Pancreas (tissue), 10 donors: ENCODE measurements around the gene NTMT1. TPM values are rescaled to one million over a fixed set of nuclear protein-coding genes. Genes with fewer than 3 reads are reported as not detected.
A peak's percentile ranks its signal among the peaks of the same experiment; 100 is the strongest.

ENCODE experiments used
- ATAC-seq, 4 donors: fragments of 200-7000 bp; cut with Tn5 transposase; one replicate each; pipeline versions ENCODE4 v1.8.0 to v1.9.1; 2020; ENCODE audit warnings: mild to moderate bottlenecking in 4 of 4, moderate library complexity in 4 of 4
- DNase-seq, 6 donors: peaks; one replicate each; pipeline ENCODE4 v3.0.0-alpha.2; 2020
- FAIRE-seq: peaks from 2 replicates; lab custom pipeline; 2012; peaks lifted over from hg19 to GRCh38; lab: Jason Lieb, UNC
- H3K27ac ChIP-seq, 4 donors: fragments of 200-600 bp; sonication (generic); 1 replicate in 3 of 4; 2 replicates in 1 of 4; pipeline versions ENCODE4 v1.5.0 to v1.8.0; 2020
- H3K27me3 ChIP-seq, 4 donors: fragments of 200-600 bp; one replicate each; pipeline ENCODE4 v1.8.0; 2021
- H3K36me3 ChIP-seq, 3 donors: fragments of 200-600 bp; sonication (generic) in 1 of 3; one replicate each; pipeline versions ENCODE4 v1.5.0 to v1.8.0; 2020 to 2021
- H3K4me1 ChIP-seq, 3 donors: fragments of 200-600 bp; one replicate each; pipeline ENCODE4 v1.8.0; 2021
- H3K4me3 ChIP-seq, 4 donors: fragments of 200-600 bp; sonication (generic) in 2 of 4; one replicate each; pipeline versions ENCODE4 v1.5.0 to v1.8.0; 2020 to 2021
- H3K9me3 ChIP-seq, 4 donors: fragments of 200-600 bp; one replicate each; pipeline ENCODE4 v1.8.0; 2021
- WGBS, 2 donors: extraction: QIAGEN DNeasy Blood & Tissue Kit; methylation state at CpG; one replicate each; pipeline ENCODE4 v1.1.7; 2013; 5-methylcytosine and 5-hydroxymethylcytosine counted together
- intact Hi-C, 3 donors: fragments of 100-400 bp; cut with DNase I; formaldehyde crosslinking; loops; one replicate each; pipeline versions ENCODE4 v1.11.1 to v1.14.2; 2022
- polyA plus RNA-seq, 2 donors: library from polyadenylated mRNA; stranded (reverse); fragments of 200-250 nt; gene quantifications; one replicate each; pipeline ENCODE4 v1.2.3, GENCODE V29; 2013
- total RNA-seq, 6 donors: library from RNA; stranded (reverse); fragmentation: NEBNext Ultra II Directional in 4 of 6; extraction: Animal tissue kit (Norgen Biotek cat#: 25700) in 4 of 6; gene quantifications; one replicate each; pipeline versions ENCODE4 v1.2.1 to v1.2.4, GENCODE V29; 2021 to 2023
- TF ChIP-seq, protein P1 (sequence below), 4 donors: fragments of 200-600 bp; sonication (generic) in 3 of 4; IDR thresholded peaks; one replicate each; pipeline versions ENCODE4 v1.5.0 to v1.8.0; 2021; ENCODE audit warnings: antibody characterized with exemption in 4 of 4
- donor health status: healthy with polysubstance abuse.
- donor health status: DM: no; HTN: no; CAD: no; lungs with moderate emphysema.
- donor health status: DM: no; HTN: no; CAD: no.
- donor health status: control.
- donor health status: control.
- donor health status: Bipolar disorder and iron deficiency.
- donor health status: DM: yes; HTN: yes; CAD: no.
- donor health status: DM: no; HTN: no; CAD: no.
- donor health status: DM: no; HTN: no; CAD: no.
- donor health status: DM: yes; HTN: yes; CAD: no.

Gene NTMT1
- total and polyA plus RNA-seq, 8 donors = 11.3 to 29.0 (median 17.2) TPM

DNA sequence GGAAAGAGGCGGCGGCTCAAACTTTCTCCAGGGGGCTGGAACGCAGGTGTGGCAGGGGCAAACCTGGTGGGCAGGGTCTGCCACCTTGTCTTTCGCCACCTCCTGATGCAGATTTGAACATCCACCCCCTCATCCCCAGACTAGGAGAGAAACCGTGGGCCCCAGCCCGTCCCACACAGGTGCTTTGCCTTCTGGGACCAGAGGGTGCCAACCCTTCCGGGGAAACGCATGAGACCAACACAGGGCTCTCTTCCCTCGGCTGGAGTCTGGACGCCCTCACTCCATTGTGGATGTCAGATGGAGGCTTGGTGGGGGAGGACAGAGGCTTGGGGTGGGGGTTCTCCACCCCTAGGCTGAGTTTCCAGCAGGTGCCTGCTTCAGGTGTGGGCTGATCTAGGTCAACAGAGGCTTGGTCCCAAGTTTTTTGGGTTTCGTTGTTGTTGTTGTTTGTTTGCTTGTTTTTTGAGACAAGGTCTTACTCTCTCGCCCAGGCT lies 14.6 kb upstream of the NTMT1 start:
- H3K4me3 ChIP-seq = peak overlapping the region in 2 of 4 donors; percentile 51 to 71
- TF ChIP-seq, protein P1, sequence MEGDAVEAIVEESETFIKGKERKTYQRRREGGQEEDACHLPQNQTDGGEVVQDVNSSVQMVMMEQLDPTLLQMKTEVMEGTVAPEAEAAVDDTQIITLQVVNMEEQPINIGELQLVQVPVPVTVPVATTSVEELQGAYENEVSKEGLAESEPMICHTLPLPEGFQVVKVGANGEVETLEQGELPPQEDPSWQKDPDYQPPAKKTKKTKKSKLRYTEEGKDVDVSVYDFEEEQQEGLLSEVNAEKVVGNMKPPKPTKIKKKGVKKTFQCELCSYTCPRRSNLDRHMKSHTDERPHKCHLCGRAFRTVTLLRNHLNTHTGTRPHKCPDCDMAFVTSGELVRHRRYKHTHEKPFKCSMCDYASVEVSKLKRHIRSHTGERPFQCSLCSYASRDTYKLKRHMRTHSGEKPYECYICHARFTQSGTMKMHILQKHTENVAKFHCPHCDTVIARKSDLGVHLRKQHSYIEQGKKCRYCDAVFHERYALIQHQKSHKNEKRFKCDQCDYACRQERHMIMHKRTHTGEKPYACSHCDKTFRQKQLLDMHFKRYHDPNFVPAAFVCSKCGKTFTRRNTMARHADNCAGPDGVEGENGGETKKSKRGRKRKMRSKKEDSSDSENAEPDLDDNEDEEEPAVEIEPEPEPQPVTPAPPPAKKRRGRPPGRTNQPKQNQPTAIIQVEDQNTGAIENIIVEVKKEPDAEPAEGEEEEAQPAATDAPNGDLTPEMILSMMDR (IDR thresholded peaks at IDR 0.05) = no peak
- no peaks in the 10 kb centered on the region for H3K36me3 ChIP-seq
- FAIRE-seq (no peak), ATAC-seq (peak in 1 of 4 donors; percentile 6), DNase-seq (no peak)
- no peaks in the 10 kb centered on the region for H3K27me3 ChIP-seq
- peak overlapping the region in 1 of 4 donors; percentile 85 for H3K27ac ChIP-seq
- peaks cover 4 to 8% (median 4%) of the 10 kb centered on the region in 3 donors for H3K4me1 ChIP-seq
- intact Hi-C loops = loop anchor here (5.0 to 10.0 kb wide), 3 partner anchors 437 to 477 kb away; partner anchors contain the start of gene IER5L (in 1 of the 3)
- no peaks in the 10 kb centered on the region for H3K9me3 ChIP-seq
- 18 to 19% methylated on average over 12 of the region's 12 CpGs for WGBS, 2 donors

DNA sequence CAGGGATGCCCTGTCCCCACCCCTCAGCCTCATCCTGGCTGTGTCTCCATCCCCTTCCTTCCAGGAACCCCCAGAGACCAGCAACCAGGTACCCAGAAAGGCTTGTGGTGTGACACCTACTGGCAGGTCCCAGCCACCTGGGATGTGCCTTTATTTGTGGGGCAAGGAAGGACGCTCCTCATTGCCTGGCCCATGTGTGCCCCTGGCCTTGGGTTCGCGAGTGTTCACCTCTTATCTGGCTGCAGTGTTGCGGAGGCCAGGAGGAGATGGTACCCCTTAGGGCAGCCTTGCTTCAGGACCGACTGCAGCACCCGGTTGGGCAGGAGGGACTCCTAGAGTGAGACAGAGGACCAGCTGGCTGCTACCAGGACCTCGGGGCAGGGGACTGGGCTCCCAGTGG lies 13.8 kb upstream of the NTMT1 start:
- FAIRE-seq (no peak), ATAC-seq (no peak), DNase-seq (no peak)
- Histone ChIP-seq H3K4me3 (no peak overlapping the region), H3K36me3 (no peaks in the 10 kb centered on the region), H3K9me3 (no peaks in the 10 kb centered on the region), H3K27ac (no peak overlapping the region), H3K27me3 (no peaks in the 10 kb centered on the region), H3K4me1 (peaks cover 4 to 8% (median 4%) of the 10 kb centered on the region in 3 donors)
- TF ChIP-seq, protein P1 (IDR thresholded peaks at IDR 0.05) = no peak
- WGBS, 2 donors = 52 to 57% methylated on average over 7 of the region's 7 CpGs
- intact Hi-C loops = loop anchor here (5.0 to 10.0 kb wide), 3 partner anchors 437 to 477 kb away; partner anchors contain the start of gene IER5L (in 1 of the 3)

DNA sequence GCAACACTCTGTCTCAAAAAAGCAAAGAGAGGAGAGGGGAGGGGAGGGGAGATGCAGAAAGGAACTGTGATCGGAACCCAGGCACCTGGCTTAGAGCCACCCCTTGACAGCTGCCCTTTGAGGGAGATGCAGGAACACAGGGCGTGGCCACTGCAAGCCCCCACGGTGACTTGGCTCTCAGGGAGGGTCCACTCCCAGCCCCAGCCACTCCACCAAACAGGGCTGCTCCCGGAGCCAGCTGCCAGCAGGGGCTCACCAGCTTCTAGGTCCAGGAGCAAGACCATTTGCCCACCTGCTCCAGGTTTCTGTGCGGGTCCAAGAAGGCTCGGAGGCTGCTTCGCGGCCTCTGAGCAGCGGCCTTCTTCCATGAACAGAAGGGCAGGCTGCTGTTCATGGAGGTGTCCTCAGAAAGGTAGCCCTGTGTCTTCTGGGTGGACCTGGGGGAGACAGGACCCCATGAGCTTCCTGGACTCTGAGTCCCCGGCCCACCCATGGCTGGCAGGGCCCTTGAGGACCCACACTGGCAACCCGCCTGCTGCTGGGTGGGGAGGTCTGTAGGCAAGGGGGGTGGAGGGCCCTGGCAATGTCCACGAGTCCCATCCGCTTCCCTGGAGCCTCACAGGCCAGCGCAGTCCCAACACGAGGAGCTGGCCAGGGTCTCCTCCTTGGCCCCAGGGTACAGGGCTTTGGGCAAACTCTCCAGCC lies 13.0 kb upstream of the NTMT1 start:
- FAIRE-seq (no peak), ATAC-seq (no peak), DNase-seq (peak in 1 of 6 donors; percentile 44)
- Histone ChIP-seq H3K36me3 (no peaks in the 10 kb centered on the region), H3K27ac (no peak overlapping the region), H3K4me1 (peaks cover 0 to 5% (median 4%) of the 10 kb centered on the region in 3 donors), H3K27me3 (no peaks in the 10 kb centered on the region), H3K9me3 (no peaks in the 10 kb centered on the region), H3K4me3 (no peak overlapping the region)
- TF ChIP-seq, protein P1 (IDR thresholded peaks at IDR 0.05) = no peak
- 77 to 78% methylated on average over 15 of the region's 15 CpGs for WGBS, 2 donors
- intact Hi-C loops = loop anchor here (5.0 to 10.0 kb wide), 3 partner anchors 438 to 478 kb away; partner anchors contain the start of gene IER5L (in 1 of the 3)

DNA sequence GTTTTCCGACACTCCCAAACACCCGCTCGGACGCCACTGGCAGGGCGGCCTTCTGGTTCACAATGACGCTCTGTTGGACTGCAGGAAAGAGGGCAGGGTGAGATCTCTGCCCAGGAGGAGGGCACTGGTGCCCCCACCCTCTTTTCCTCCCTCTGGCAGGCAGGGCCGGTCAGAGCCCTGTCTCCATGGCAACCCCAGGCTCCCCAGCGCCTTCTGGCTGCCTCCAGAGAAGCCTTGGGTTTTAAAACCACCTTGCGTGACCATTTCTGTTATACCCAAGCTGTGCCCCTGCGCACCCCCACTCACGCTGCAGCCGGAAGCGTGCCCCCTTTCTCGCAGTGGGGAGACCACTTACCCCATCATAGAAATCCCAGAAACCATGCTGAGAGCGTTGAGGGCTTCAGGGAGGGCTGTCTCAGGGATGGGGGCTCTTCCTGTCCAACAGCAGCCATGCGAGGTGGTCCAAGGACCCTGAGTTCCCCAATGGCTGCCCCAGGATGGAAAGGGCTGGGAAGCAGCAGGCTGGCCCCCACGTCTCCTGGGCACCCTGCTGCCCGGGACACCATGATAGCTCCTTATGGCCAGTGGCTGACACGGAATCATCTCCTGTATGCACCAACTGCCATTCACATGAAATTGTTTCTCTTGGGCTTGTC lies 12.3 kb upstream of the NTMT1 start:
- H3K27me3 ChIP-seq = no peaks in the 10 kb centered on the region
- no peaks in the 10 kb centered on the region for H3K9me3 ChIP-seq
- WGBS, 2 donors = 53 to 62% methylated on average over 19 of the region's 19 CpGs
- intact Hi-C loops = loop anchor here (5.0 to 10.0 kb wide), 3 partner anchors 439 to 479 kb away; partner anchors contain the start of gene IER5L (in 1 of the 3)
- TF ChIP-seq, protein P1 (IDR thresholded peaks at IDR 0.05) = no peak
- peaks cover 0 to 5% (median 4%) of the 10 kb centered on the region in 3 donors for H3K4me1 ChIP-seq
- ATAC-seq (no peak), DNase-seq (peak in 1 of 6 donors; percentile 41), FAIRE-seq (no peak)
- no peak overlapping the region for H3K4me3 ChIP-seq
- H3K36me3 ChIP-seq = no peaks in the 10 kb centered on the region
- H3K27ac ChIP-seq = no peak overlapping the region
